H1 (cell line): ENCODE results near the gene CD276. TPM values are rescaled to one million over a fixed set of nuclear protein-coding genes. Genes with fewer than 3 reads are reported as not detected.
A peak's percentile ranks its signal among the peaks of the same experiment; 100 is the strongest.

ENCODE experiments used
- EZH2 ChIP-seq: fragments of 200-600 bp; sonication (generic); IDR thresholded peaks from 2 replicates; pipeline ENCODE4 v1.7.1; 2012; ENCODE audit warnings: low read depth, mild to moderate bottlenecking, moderate library complexity, low read length, inconsistent platforms; ENCODE audit not compliant: severe bottlenecking
- KDM4A ChIP-seq: IDR thresholded peaks from one replicate; pipeline ENCODE4 v1.7.1; 2012; ENCODE audit warnings: low read depth, mild to moderate bottlenecking, moderate library complexity, low read length, inconsistent platforms; ENCODE audit not compliant: severe bottlenecking
- POLR2AphosphoS5 ChIP-seq: IDR thresholded peaks from 2 replicates; pipeline ENCODE4 v1.6.1; 2011; ENCODE audit warnings: low read depth, low read length
- polyA plus RNA-seq, 7 experiments: library from polyadenylated mRNA; depleted of rRNA in 3 of 7; stranded (reverse) in 5 of 7; unstranded in 2 of 7; fragments of >200 nt in 5 of 7; fragments of 200-250 nt in 2 of 7; gene quantifications; 1 replicate in 5 of 7; 2 replicates in 1 of 7; 4 replicates in 1 of 7; pipeline versions ENCODE4 v1.2.1 to v1.2.3, GENCODE V29; 2011 to 2013; ENCODE audit warnings: missing spikeins in 2 of 7, mixed read lengths in 2 of 7
- total RNA-seq: library from RNA; stranded (reverse); fragmentation: NEBNext Ultra II Directional; extraction: Animal tissue kit (Norgen Biotek cat#: 25700); gene quantifications from 2 replicates; pipeline ENCODE4 v1.2.1, GENCODE V29; 2021
- TF ChIP-seq, protein P1 (sequence below): IDR thresholded peaks from 2 replicates; pipeline ENCODE4 v1.6.1; 2012; ENCODE audit warnings: inconsistent platforms

The CD276 gene
- total and polyA plus RNA-seq, 2 of the 8 experiments (the other 6 are each of a cell fraction or from before 2014, with no cell fraction given), result 156 to 158 TPM

DNA sequence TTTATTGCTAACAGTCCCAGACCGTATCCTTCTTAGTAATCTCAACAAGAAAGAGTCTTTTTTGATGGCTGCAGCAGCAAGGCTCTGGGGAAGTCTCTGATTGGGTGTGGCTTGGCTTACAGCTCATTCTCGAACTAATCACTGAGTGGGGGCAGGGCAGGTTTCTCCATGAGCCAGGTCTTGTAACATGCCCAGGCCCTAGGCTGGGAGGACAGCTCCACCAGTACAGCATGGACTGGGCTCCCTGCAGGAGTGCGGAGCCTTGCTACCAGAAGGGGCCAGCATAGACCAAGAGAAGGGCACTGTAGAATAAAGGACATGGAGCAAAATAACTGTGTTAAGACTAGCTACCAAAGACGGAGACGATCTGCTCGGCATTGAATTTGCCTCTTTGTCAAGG lies 7.2 kb downstream of the CD276 start (continued):
- no peak for TF ChIP-seq EZH2
- TF ChIP-seq, protein P1, sequence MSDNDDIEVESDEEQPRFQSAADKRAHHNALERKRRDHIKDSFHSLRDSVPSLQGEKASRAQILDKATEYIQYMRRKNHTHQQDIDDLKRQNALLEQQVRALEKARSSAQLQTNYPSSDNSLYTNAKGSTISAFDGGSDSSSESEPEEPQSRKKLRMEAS, result peak; percentile 20; the same call in 1 of the 2 replicates
- no peak for TF ChIP-seq KDM4A
- no peak for TF ChIP-seq POLR2AphosphoS5
